ENCODE data around the gene POF1B.
"Not testable (repeated sequence)": the region's sequence is repeated elsewhere in the genome, so short reads cannot be mapped to it uniquely, and the experiment has no call there.

The POF1B gene

DNA sequence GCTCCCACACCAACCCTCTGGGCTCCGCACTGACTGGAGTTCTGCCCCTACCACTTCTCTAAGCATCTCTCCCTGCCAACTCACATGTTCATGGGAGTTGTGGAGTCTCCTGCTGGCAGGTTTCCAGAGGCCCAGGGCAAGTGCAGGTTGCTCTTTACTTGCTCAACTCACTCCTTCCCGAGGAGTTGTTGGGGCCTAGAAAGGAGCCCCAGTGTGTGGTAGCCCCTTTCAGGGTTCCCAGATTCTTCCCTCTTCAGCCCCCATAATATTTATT, 52.5 kb downstream of the POF1B start:
- no peak overlapping the region for H3K27ac ChIP-seq

DNA sequence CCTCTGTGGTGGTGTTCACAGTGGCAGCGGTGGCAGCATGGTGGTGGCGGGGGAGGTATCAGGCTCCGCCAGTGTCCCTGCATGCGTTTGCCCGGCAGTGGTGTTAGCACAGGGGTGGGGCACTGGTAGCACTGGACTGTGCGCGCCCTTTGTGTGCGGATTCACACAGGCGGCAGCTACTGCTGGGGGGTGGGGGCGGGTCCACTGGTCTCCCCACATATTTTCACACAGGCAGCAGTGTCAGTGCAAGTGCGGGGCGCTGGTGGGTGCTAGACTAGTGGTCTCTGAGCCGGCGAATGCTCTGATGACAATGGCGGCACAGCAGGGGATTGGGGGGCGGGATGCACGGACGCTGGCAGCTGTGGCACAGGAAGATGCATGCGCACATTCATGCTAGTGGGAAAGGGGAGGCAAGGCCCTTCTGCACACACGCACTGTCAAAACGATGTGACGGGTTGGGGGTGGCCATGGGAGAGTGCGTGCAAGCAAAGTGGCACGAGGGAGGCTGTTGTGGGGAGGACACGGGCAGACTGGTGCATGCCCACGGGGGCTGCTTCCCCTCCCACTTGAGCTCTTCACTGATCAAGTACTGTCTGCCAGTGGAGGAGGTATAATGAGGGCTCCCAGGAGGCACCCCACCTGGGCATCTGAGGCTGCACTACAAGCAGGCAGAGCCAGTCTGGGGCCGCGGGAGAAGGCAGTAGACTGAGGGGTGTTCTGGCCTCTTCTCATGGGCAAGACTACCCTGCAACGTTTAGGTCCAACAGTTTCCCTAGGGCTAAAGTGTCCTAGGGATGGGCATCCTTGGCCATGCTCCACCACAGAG, 53.0 kb downstream of the POF1B start:
- H3K27ac ChIP-seq: no peak overlapping the region
- no peaks in the 10 kb centered on the region for H3K9me3 ChIP-seq

More for the DNA sequence above, 52.5 kb downstream of the POF1B start:
- H3K36me3 ChIP-seq: no peaks in the 10 kb centered on the region
- no peak overlapping the region for H3K4me3 ChIP-seq (ENCODE audit: low read depth in 1 of 2, low read length in 1 of 2)
- H3K4me1 ChIP-seq (ENCODE audit: control insufficient read depth in 1 of 2, insufficient read depth in 1 of 2, low read depth in 1 of 2, low read length in 1 of 2): no peaks in the 10 kb centered on the region
- TF ChIP-seq, protein P1, sequence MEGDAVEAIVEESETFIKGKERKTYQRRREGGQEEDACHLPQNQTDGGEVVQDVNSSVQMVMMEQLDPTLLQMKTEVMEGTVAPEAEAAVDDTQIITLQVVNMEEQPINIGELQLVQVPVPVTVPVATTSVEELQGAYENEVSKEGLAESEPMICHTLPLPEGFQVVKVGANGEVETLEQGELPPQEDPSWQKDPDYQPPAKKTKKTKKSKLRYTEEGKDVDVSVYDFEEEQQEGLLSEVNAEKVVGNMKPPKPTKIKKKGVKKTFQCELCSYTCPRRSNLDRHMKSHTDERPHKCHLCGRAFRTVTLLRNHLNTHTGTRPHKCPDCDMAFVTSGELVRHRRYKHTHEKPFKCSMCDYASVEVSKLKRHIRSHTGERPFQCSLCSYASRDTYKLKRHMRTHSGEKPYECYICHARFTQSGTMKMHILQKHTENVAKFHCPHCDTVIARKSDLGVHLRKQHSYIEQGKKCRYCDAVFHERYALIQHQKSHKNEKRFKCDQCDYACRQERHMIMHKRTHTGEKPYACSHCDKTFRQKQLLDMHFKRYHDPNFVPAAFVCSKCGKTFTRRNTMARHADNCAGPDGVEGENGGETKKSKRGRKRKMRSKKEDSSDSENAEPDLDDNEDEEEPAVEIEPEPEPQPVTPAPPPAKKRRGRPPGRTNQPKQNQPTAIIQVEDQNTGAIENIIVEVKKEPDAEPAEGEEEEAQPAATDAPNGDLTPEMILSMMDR (IDR thresholded peaks at IDR 0.05): no peak
- H3K27me3 ChIP-seq: no peaks in the 10 kb centered on the region
- no peaks in the 10 kb centered on the region for H3K9me3 ChIP-seq

DNA sequence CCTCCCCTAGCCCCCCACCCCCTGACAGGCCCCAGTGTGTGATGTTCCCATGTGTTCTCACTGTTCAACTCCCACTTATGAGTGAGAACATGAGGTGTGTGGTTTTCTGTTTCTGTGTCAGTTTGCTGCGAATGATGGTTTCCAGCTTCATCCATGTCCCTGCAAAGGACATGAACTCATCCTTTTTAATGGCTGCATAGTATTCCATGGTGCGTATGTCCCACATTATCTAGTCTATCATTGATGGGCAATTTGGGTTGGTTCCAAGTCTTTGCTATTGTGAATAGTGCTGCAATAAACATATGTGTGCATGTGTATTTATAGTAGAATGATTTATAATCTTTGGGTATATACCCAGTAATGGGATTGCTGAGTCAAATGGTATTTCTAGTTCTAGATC, 68.1 kb downstream of the POF1B start:
- H3K9me3 ChIP-seq; H3K36me3 ChIP-seq; H3K27ac ChIP-seq; H3K27me3 ChIP-seq; H3K4me3 ChIP-seq (ENCODE audit: low read depth in 1 of 2, low read length in 1 of 2); H3K4me1 ChIP-seq (ENCODE audit: control insufficient read depth in 1 of 2, insufficient read depth in 1 of 2, low read depth in 1 of 2, low read length in 1 of 2): not testable (repeated sequence)

More for the DNA sequence above, 53.0 kb downstream of the POF1B start:
- Histone ChIP-seq H3K36me3 (no peaks in the 10 kb centered on the region), H3K4me3 (ENCODE audit: low read depth in 1 of 2, low read length in 1 of 2) (no peak overlapping the region), H3K4me1 (ENCODE audit: control insufficient read depth in 1 of 2, insufficient read depth in 1 of 2, low read depth in 1 of 2, low read length in 1 of 2) (no peaks in the 10 kb centered on the region), H3K27me3 (no peaks in the 10 kb centered on the region)
- TF ChIP-seq, protein P1 (IDR thresholded peaks at IDR 0.05): no peak

DNA sequence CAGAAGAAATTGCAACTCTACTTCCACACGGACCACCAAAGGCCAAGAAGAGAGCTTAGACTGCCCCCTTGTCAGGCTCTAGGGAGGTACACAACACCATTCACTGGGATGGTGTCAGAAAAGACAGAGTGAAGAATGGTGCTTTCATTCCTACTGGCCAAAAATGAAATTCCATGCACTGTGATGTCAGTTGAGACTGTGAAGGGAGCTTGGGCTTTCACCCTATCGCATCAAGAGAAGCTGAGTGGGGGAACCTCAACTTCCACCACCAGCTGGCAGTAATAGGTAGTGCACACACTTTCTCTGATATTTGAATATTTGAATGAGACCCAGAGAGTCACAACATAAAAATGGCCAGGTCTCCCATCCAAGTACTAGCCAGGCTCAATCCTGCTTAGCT, 69.7 kb downstream of the POF1B start:
- TF ChIP-seq, protein P1 (IDR thresholded peaks at IDR 0.05): no peak
- no peak overlapping the region for H3K4me3 ChIP-seq (ENCODE audit: low read depth in 1 of 2, low read length in 1 of 2)

DNA sequence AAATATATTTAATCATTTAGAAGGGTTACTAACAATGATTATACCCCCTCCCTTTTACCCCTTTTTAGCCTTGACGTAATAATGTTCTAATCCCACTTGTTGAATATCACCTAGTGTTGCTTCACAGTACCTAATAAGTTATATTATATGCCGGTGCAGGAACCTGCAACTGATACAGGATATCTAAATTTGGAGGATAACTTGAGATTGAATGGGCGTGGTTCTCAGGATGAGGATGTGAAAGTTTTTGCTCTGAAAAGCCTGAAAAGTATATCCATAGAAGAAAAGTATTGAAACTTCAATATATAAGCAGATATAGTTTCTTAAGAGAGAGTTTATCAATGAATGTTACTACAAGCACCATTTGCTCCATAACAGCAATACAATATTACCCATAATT, 75.9 kb downstream of the POF1B start:
- TF ChIP-seq, protein P1 (IDR thresholded peaks at IDR 0.05): no peak
- Histone ChIP-seq H3K27me3 (no peaks in the 10 kb centered on the region), H3K27ac (no peak overlapping the region), H3K4me3 (ENCODE audit: low read depth in 1 of 2, low read length in 1 of 2) (no peak overlapping the region), H3K4me1 (ENCODE audit: control insufficient read depth in 1 of 2, insufficient read depth in 1 of 2, low read depth in 1 of 2, low read length in 1 of 2) (no peaks in the 10 kb centered on the region), H3K36me3 (no peaks in the 10 kb centered on the region), H3K9me3 (no peaks in the 10 kb centered on the region)

More for the DNA sequence above, 69.7 kb downstream of the POF1B start:
- Histone ChIP-seq H3K9me3 (no peaks in the 10 kb centered on the region), H3K27ac (no peak overlapping the region), H3K36me3 (no peaks in the 10 kb centered on the region), H3K27me3 (no peaks in the 10 kb centered on the region), H3K4me1 (ENCODE audit: control insufficient read depth in 1 of 2, insufficient read depth in 1 of 2, low read depth in 1 of 2, low read length in 1 of 2) (no peaks in the 10 kb centered on the region)

DNA sequence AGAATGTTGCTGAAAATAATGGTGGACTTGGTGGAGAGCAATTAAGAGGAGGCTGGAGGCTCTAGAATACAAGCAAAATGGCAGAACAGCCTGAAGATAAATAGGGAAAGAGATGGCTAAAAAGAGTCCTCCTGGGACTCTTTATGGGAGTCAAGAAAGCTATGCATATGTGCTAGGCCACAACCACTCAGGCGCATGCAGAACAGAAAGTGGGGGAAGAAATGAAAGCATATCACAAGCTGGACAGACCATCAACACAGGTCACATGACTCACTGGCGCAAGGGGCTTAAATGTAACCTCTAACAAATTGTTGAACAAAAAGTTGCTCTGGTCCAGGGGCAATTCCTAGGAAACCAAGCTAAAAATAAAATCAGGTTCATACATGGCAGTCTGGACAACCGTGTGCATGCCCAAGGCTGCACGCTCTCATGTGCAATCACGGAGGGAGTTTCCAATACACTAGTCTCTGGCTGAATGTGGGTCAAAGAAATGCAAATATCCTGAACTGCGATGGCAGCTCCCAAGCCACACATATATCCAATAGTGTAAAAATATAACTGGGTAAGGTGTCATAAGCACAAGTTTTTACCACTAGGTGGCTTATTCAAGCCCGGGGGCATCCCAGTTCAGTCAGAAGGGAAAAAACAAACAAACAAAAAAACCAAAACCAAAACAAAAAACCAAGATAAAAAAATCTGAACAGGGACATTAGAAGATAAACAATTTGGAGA, 90.3 kb downstream of the POF1B start:
- H3K4me1 ChIP-seq (ENCODE audit: control insufficient read depth in 1 of 2, insufficient read depth in 1 of 2, low read depth in 1 of 2, low read length in 1 of 2): no peaks in the 10 kb centered on the region
- H3K27ac ChIP-seq: no peak overlapping the region
- TF ChIP-seq, protein P1 (IDR thresholded peaks at IDR 0.05): no peak
- no peaks in the 10 kb centered on the region for H3K27me3 ChIP-seq
- no peak overlapping the region for H3K4me3 ChIP-seq (ENCODE audit: low read depth in 1 of 2, low read length in 1 of 2)
- no peaks in the 10 kb centered on the region for H3K9me3 ChIP-seq
- no peaks in the 10 kb centered on the region for H3K36me3 ChIP-seq

DNA sequence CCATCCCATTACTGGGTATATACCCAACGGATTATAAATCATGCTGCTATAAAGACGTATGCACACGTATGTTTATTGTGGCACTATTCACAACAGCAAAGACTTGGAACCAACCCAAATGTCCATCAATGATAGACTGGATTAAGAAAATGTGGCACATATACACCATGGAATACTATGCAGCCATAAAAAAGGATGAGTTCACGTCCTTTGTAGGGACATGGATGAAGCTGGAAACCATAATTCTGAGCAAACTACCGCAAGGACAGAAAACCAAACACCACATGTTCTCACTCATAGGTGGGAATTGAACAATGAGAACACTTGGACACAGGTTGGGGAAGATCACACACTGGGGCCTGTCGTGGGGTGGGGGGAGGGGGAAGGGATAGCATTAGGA, 94.2 kb downstream of the POF1B start:
- not testable (repeated sequence) for H3K4me3 ChIP-seq (ENCODE audit: low read depth in 1 of 2, low read length in 1 of 2); H3K27ac ChIP-seq; H3K27me3 ChIP-seq; H3K36me3 ChIP-seq; H3K9me3 ChIP-seq; H3K4me1 ChIP-seq (ENCODE audit: control insufficient read depth in 1 of 2, insufficient read depth in 1 of 2, low read depth in 1 of 2, low read length in 1 of 2)
